ENCODE measurements around the gene RPEL1.
"Not testable (repeated sequence)": the region's sequence is repeated elsewhere in the genome, so short reads cannot be mapped to it uniquely, and the experiment has no call there.

RPEL1 gene

DNA sequence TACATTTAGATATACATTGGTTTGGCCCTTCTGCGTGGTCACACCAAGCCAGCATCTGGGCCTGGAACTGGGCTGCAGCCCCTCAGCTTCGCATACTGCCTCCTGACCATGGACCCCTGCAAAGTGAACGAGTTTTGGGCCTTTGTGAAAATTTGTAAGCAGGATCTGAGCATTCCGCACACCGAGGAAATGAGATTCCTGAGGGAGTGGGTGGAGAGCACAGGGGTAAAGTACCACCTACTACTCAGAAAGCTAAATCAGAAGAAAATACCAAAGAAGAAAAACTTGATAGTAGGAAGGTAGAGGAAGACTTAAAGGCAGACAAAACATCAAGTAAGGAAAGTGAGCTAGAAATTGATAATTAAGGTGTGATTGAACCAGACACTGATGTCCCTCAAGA is 30.1 kb upstream of the RPEL1 start:
- Histone ChIP-seq H3K27ac (replicated peaks) (no peak overlapping the region), H3K27me3 (ENCODE audit: insufficient read depth, poor library complexity, severe bottlenecking) (no peaks in the 10 kb centered on the region), H3K4me3 (replicated peaks; ENCODE audit: insufficient read depth, low read length) (no peak overlapping the region)
- TF ChIP-seq POLR2AphosphoS5 (IDR thresholded peaks at IDR 0.05; ENCODE audit: low read depth) (no peak), SPI1 (IDR thresholded peaks at IDR 0.05; ENCODE audit: borderline replicate concordance, low read depth) (no peak)
- TF ChIP-seq, protein P1, sequence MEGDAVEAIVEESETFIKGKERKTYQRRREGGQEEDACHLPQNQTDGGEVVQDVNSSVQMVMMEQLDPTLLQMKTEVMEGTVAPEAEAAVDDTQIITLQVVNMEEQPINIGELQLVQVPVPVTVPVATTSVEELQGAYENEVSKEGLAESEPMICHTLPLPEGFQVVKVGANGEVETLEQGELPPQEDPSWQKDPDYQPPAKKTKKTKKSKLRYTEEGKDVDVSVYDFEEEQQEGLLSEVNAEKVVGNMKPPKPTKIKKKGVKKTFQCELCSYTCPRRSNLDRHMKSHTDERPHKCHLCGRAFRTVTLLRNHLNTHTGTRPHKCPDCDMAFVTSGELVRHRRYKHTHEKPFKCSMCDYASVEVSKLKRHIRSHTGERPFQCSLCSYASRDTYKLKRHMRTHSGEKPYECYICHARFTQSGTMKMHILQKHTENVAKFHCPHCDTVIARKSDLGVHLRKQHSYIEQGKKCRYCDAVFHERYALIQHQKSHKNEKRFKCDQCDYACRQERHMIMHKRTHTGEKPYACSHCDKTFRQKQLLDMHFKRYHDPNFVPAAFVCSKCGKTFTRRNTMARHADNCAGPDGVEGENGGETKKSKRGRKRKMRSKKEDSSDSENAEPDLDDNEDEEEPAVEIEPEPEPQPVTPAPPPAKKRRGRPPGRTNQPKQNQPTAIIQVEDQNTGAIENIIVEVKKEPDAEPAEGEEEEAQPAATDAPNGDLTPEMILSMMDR (IDR thresholded peaks at IDR 0.05; ENCODE audit: insufficient read depth, low read length): no peak
- DNase-seq (ENCODE audit: low read depth in 1 of 2, low spot score in 1 of 2): no peak

DNA sequence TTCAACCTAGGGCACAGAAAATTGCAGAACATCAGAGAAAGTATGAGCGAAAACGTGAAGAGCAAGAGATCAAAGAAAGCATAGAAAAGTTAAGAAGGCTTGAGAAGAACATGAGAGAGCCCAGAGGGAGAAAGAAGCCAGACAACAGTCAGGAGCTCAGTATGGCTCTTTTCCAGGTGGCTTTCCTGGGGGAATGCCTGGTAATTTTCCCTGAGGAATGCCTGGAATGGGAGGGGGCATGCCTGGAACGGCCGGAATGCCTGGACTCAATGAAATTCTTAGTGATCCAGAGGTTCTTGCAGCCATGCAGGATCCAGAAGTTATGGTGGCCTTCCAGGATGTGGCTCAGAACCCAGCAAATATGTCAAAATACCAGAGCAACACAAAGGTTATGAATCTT is 29.3 kb upstream of the RPEL1 start:
- H3K4me3 ChIP-seq (replicated peaks; ENCODE audit: insufficient read depth, low read length); DNase-seq (ENCODE audit: low read depth in 1 of 2, low spot score in 1 of 2); H3K27me3 ChIP-seq (ENCODE audit: insufficient read depth, poor library complexity, severe bottlenecking): not testable (repeated sequence)

DNA sequence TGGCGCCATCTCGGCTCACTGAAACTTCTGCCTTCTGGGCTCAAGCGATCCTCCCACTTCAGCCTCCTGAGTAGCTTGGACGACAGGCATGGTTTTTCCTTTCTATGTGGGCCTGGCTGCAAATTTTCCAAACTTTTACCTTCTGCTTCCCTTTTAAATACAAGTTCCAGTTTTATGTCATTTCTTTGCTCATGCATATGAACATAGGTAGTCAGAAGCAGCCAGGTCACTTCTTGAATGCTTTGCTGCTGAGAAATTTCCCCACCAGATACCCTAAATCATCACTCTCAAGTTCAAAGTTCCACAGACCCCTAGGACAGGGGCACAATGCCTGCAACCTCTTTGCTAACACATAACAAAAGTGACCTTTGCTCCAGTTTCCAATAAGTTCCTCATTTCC is 21.6 kb upstream of the RPEL1 start:
- DNase-seq (ENCODE audit: low read depth in 1 of 2, low spot score in 1 of 2): no peak
- H3K27me3 ChIP-seq (ENCODE audit: insufficient read depth, poor library complexity, severe bottlenecking): no peaks in the 10 kb centered on the region
- H3K27ac ChIP-seq (replicated peaks): peak overlapping the region; percentile 44
- TF ChIP-seq, protein P1 (IDR thresholded peaks at IDR 0.05; ENCODE audit: insufficient read depth, low read length): no peak
- TF ChIP-seq POLR2AphosphoS5 (IDR thresholded peaks at IDR 0.05; ENCODE audit: low read depth) (no peak), SPI1 (IDR thresholded peaks at IDR 0.05; ENCODE audit: borderline replicate concordance, low read depth) (no peak), GABPA (IDR thresholded peaks at IDR 0.05; ENCODE audit: low read depth) (no peak)
- TF ChIP-seq, protein P2, sequence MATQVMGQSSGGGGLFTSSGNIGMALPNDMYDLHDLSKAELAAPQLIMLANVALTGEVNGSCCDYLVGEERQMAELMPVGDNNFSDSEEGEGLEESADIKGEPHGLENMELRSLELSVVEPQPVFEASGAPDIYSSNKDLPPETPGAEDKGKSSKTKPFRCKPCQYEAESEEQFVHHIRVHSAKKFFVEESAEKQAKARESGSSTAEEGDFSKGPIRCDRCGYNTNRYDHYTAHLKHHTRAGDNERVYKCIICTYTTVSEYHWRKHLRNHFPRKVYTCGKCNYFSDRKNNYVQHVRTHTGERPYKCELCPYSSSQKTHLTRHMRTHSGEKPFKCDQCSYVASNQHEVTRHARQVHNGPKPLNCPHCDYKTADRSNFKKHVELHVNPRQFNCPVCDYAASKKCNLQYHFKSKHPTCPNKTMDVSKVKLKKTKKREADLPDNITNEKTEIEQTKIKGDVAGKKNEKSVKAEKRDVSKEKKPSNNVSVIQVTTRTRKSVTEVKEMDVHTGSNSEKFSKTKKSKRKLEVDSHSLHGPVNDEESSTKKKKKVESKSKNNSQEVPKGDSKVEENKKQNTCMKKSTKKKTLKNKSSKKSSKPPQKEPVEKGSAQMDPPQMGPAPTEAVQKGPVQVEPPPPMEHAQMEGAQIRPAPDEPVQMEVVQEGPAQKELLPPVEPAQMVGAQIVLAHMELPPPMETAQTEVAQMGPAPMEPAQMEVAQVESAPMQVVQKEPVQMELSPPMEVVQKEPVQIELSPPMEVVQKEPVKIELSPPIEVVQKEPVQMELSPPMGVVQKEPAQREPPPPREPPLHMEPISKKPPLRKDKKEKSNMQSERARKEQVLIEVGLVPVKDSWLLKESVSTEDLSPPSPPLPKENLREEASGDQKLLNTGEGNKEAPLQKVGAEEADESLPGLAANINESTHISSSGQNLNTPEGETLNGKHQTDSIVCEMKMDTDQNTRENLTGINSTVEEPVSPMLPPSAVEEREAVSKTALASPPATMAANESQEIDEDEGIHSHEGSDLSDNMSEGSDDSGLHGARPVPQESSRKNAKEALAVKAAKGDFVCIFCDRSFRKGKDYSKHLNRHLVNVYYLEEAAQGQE (IDR thresholded peaks at IDR 0.05; ENCODE audit: insufficient replicate concordance, low read depth): no peak
- H3K4me3 ChIP-seq (replicated peaks; ENCODE audit: insufficient read depth, low read length): no peak overlapping the region

More for the DNA sequence above, 29.3 kb upstream of the RPEL1 start:
- not testable (repeated sequence) for H3K27ac ChIP-seq (replicated peaks)

DNA sequence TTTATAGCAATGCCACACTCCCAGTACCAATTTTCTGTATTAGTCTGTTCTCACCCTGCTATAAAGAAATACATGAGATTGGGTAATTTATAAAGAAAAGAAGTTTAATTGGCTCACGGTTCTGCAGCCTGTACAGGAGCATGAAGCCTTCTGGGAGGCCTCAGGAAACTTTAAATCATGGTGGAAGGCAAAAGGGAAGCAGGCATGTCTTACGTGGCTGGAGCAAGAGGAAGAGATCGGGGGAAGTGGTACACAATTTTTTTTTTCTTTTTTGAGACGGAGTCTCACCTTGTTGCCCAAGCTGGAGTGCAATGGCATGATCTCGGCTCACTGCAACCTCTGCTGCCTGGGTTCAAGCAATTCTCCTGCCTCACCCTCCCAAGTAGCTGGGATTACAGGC is 21.0 kb upstream of the RPEL1 start:
- H3K27me3 ChIP-seq (ENCODE audit: insufficient read depth, poor library complexity, severe bottlenecking); H3K4me3 ChIP-seq (replicated peaks; ENCODE audit: insufficient read depth, low read length): not testable (repeated sequence)
- DNase-seq (ENCODE audit: low read depth in 1 of 2, low spot score in 1 of 2): peak; percentile 58 to 76
- peak; percentile 44; the same call in 1 of the 2 replicates for TF ChIP-seq SPI1 (IDR thresholded peaks at IDR 0.05; ENCODE audit: borderline replicate concordance, low read depth)
- H3K27ac ChIP-seq (replicated peaks): peak overlapping the region; percentile 44

DNA sequence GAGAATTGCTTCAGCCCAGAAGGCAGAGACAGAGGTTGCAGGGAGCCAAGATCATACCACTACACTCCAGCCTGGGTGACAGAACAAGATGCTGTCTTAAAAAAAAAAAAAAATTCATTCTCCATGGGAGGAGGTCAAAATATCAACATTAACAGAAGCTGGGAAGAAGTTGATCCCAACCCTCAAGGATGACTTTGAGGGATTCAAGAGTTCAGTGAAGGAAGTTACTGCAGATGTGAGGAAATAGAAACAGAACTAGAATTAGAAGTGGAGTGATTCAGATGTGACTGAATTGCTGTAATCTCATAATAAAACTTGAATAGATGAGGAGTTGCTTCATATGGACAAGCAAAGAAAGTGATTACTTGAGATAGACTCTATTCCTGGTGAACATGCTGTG is 19.7 kb upstream of the RPEL1 start:
- DNase-seq (ENCODE audit: low read depth in 1 of 2, low spot score in 1 of 2): peak in 1 of 2 experiments; percentile 56
- no peaks in the 10 kb centered on the region for H3K27me3 ChIP-seq (ENCODE audit: insufficient read depth, poor library complexity, severe bottlenecking)
- peak overlapping the region; percentile 19 for H3K27ac ChIP-seq (replicated peaks)
- TF ChIP-seq SPI1 (IDR thresholded peaks at IDR 0.05; ENCODE audit: borderline replicate concordance, low read depth) (no peak), POLR2AphosphoS5 (IDR thresholded peaks at IDR 0.05; ENCODE audit: low read depth) (no peak), GABPA (IDR thresholded peaks at IDR 0.05; ENCODE audit: low read depth) (no peak)
- TF ChIP-seq, protein P2 (IDR thresholded peaks at IDR 0.05; ENCODE audit: insufficient replicate concordance, low read depth): no peak
- TF ChIP-seq, protein P1 (IDR thresholded peaks at IDR 0.05; ENCODE audit: insufficient read depth, low read length): no peak
- H3K4me3 ChIP-seq (replicated peaks; ENCODE audit: insufficient read depth, low read length): no peak overlapping the region

All from HL-60 (cell line).